Gastrocnemius medialis (tissue), 4 donors: ENCODE data around the gene E2F4. TPM values are rescaled to one million over a fixed set of nuclear protein-coding genes. Genes with fewer than 3 reads are reported as not detected.

Experiments used
- ATAC-seq, 2 donors: fragments of 150-250 bp; one replicate each; pipeline ENCODE4 v1.9.1; 2016
- DNase-seq, 2 donors: peaks; one replicate each; pipeline ENCODE4 v3.0.0-alpha.2; 2019
- H3K27ac ChIP-seq, 4 donors: fragments of 200-600 bp; sonication (generic); 1 replicate in 1 of 4; 2 replicates in 3 of 4; pipeline ENCODE4 v1.5.1; 2016 to 2018; ENCODE audit warnings: mild to moderate bottlenecking in 2 of 4, moderate library complexity in 1 of 4
- H3K27me3 ChIP-seq, 3 donors: fragments of 200-600 bp; sonication (generic) in 2 of 3; 1 replicate in 1 of 3; 2 replicates in 2 of 3; pipeline versions ENCODE4 v1.5.1 to v1.6.0; 2016 to 2019; ENCODE audit warnings: mild to moderate bottlenecking in 1 of 3, moderate library complexity in 1 of 3
- H3K36me3 ChIP-seq, 2 donors: fragments of 200-600 bp; sonication (generic) in 1 of 2; one replicate each; pipeline ENCODE4 v1.5.1; 2017 to 2018
- H3K4me1 ChIP-seq, 2 donors: fragments of 200-600 bp; sonication (generic) in 1 of 2; one replicate each; pipeline ENCODE4 v1.5.1; 2016 to 2017; ENCODE audit warnings: mild to moderate bottlenecking in 2 of 2
- H3K4me3 ChIP-seq, 4 donors: fragments of 200-600 bp; sonication (generic) in 3 of 4; 1 replicate in 1 of 4; 2 replicates in 3 of 4; pipeline ENCODE4 v1.5.1; 2016 to 2019; ENCODE audit warnings: mild to moderate bottlenecking in 2 of 4
- H3K9me3 ChIP-seq, 3 donors: fragments of 200-600 bp; sonication (generic) in 2 of 3; 1 replicate in 1 of 3; 2 replicates in 2 of 3; pipeline ENCODE4 v1.5.1; 2016 to 2019
- POLR2A ChIP-seq, 2 donors: fragments of 450-650 bp; IDR thresholded peaks; one replicate each; pipeline ENCODE4 v1.6.1; 2017; ENCODE audit warnings: antibody characterized with exemption in 2 of 2, mild to moderate bottlenecking in 2 of 2, moderate library complexity in 2 of 2
- in situ Hi-C, 4 donors: fragments of 200-750 bp; cut with MboI; loops; one replicate each; pipeline versions ENCODE4 v1.15.0 to v1.8.0; 2017; ENCODE audit warnings: low sequenced_read_pairs in 4 of 4
- intact Hi-C: fragments of 100-400 bp; cut with DNase I; formaldehyde crosslinking; loops from one replicate; pipeline ENCODE4 v1.15.1; 2023; ENCODE audit warnings: low total_unique reads
- total RNA-seq, 4 donors: library from RNA; depleted of rRNA; stranded (reverse); fragments of >200 nt; gene quantifications; one replicate each; pipeline versions ENCODE4 v1.1.0 to v1.2.3, GENCODE V29; 2016
- TF ChIP-seq, protein P1 (sequence below), 5 experiments: fragments of 450-650 bp in 3 of 5; fragments of 200-600 bp in 2 of 5; sonication (generic) in 2 of 5; IDR thresholded peaks in 4 of 5; conservative IDR thresholded peaks in 1 of 5; 1 replicate in 4 of 5; 2 replicates in 1 of 5; pipeline ENCODE4 v1.5.1; 2016 to 2019; ENCODE audit warnings: antibody characterized with exemption in 5 of 5, mild to moderate bottlenecking in 3 of 5, moderate library complexity in 3 of 5

The E2F4 gene
- total RNA-seq, 4 donors from 2014 or later: 67.8 to 114 (median 96.5) TPM

DNA sequence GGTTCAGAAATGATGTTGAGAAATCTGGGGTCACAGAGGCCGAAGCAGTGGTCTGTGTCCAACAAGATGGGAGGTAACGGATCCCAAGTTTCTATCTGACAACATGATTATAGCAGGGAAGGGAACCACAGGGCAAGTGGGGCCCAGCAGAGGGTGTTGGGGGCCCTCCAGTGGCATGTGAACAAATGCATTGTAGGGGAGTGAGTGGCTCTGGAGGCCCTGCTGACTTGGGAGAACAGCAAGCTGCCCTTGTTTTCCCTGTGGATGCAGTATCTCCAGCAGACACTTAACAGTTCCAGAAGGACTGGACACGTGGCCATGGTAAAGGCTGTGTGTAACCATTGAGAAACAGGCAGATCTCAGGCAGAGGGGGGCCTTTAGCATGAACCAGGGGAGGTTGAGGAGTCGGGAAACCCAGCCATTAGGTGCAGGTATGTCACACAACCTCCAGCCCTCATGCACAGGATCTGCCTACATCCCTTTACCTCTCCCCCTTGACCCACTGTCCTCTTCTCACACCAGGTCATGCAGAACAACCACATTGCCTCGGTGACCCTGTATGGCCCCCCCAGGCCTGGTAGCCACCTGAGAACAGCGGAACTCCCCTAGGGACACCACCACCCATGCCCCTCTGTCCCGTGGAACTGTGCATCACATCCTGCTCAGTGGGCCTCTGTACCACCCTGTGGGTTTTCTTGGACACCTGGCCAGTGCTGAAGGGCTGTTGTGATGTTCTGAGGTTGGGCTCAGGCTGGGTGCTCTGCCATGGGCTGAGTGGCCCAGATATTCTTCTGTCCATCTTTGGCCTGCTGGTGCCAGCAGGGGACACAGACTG, 45.2 kb upstream of the E2F4 start:
- Histone ChIP-seq H3K27me3 (peaks cover 3 to 12% (median 4%) of the 10 kb centered on the region in 3 donors), H3K9me3 (no peaks in the 10 kb centered on the region), H3K4me3 (no peak overlapping the region), H3K36me3 (peaks cover 0 to 71% of the 10 kb centered on the region in 2 donors), H3K4me1 (peaks cover 0 to 13% of the 10 kb centered on the region in 2 donors), H3K27ac (no peak overlapping the region)
- no peak for TF ChIP-seq POLR2A (IDR thresholded peaks at IDR 0.05)
- TF ChIP-seq, protein P1, sequence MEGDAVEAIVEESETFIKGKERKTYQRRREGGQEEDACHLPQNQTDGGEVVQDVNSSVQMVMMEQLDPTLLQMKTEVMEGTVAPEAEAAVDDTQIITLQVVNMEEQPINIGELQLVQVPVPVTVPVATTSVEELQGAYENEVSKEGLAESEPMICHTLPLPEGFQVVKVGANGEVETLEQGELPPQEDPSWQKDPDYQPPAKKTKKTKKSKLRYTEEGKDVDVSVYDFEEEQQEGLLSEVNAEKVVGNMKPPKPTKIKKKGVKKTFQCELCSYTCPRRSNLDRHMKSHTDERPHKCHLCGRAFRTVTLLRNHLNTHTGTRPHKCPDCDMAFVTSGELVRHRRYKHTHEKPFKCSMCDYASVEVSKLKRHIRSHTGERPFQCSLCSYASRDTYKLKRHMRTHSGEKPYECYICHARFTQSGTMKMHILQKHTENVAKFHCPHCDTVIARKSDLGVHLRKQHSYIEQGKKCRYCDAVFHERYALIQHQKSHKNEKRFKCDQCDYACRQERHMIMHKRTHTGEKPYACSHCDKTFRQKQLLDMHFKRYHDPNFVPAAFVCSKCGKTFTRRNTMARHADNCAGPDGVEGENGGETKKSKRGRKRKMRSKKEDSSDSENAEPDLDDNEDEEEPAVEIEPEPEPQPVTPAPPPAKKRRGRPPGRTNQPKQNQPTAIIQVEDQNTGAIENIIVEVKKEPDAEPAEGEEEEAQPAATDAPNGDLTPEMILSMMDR (IDR thresholded peaks at IDR 0.05 in 4 of 5, conservative IDR thresholded peaks at IDR 0.05 in 1 of 5): no peak
- DNase-seq (no peak), ATAC-seq (no peak)
- in situ Hi-C loops: no loop called here
- intact Hi-C loops: no loop called here

- Histone ChIP-seq H3K4me3 (no peak overlapping the region), H3K36me3 (peaks cover 0 to 62% of the 10 kb centered on the region in 2 donors), H3K9me3 (no peaks in the 10 kb centered on the region), H3K27me3 (peaks cover 3 to 12% (median 4%) of the 10 kb centered on the region in 3 donors), H3K4me1 (peaks cover 0 to 13% of the 10 kb centered on the region in 2 donors), H3K27ac (no peak overlapping the region)
- TF ChIP-seq, protein P1 (IDR thresholded peaks at IDR 0.05 in 4 of 5, conservative IDR thresholded peaks at IDR 0.05 in 1 of 5): no peak
- no peak for TF ChIP-seq POLR2A (IDR thresholded peaks at IDR 0.05)
- intact Hi-C loops: no loop called here
- in situ Hi-C loops: no loop called here
- DNase-seq: no peak
- ATAC-seq: no peak
These were observed 44.4 kb upstream of the E2F4 start for GRCh38 chr16:67147437-67148140.

DNA sequence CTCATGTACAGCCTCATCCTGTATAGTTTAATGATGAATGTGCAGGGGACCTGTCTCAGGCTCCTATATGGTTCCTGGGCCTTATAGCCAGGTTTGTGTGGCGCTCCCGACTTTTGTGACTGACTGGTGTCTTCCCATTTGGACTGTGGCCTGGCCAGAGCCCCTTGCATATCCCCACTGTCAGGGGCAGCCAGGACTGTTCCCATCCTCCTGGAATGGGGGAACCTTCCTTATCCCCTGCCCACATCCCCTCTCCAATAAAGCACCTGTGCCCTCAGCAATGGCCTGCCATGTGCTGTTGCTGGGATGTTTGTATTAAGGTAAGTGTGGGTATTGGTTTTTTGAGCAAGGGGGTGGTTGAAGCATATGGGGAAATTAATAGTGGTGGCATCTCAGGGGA, 43.7 kb upstream of the E2F4 start:
- H3K4me3 ChIP-seq: no peak overlapping the region
- DNase-seq (no peak), ATAC-seq (no peak)
- peaks cover 0 to 56% of the 10 kb centered on the region in 2 donors for H3K36me3 ChIP-seq
- no peaks in the 10 kb centered on the region for H3K9me3 ChIP-seq
- peaks cover 3 to 12% (median 4%) of the 10 kb centered on the region in 3 donors for H3K27me3 ChIP-seq
- TF ChIP-seq, protein P1 (IDR thresholded peaks at IDR 0.05 in 4 of 5, conservative IDR thresholded peaks at IDR 0.05 in 1 of 5): no peak
- no peak for TF ChIP-seq POLR2A (IDR thresholded peaks at IDR 0.05)
- in situ Hi-C loops: no loop called here
- H3K4me1 ChIP-seq: peaks cover 0 to 13% of the 10 kb centered on the region in 2 donors
- no peak overlapping the region for H3K27ac ChIP-seq
- intact Hi-C loops: no loop called here

DNA sequence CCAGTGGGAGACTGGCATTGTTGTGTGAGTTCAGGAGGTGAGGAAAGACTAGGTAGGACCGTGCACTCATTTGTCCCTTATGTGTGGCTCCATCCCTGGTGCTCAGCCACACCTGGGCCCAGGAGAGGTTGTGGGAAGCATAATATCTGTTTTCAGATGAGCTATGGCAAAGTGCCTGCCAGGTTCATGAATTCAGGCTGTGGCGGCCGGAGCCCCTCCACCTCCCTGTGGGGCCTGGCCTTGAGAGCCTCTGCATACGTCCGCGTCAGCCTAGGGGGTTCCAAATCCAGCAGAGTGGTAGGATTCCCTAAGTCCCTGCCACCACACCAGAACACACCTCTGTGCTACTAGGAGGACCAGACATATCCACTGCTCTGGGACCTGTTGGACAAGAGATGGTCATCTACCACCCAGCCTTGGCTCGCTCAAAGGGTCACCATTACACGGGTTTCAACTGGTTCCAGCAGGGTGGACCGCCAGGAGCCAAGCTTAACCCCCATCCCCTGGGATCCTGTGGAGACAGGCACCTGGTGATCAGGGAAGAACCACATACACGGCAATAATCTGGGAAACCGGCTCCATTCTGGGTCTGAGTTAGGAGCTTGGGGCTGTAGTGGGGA, 43.2 kb upstream of the E2F4 start:
- Histone ChIP-seq H3K36me3 (peaks cover 0 to 51% of the 10 kb centered on the region in 2 donors), H3K27ac (no peak overlapping the region), H3K27me3 (peaks cover 3 to 12% (median 4%) of the 10 kb centered on the region in 3 donors), H3K9me3 (no peaks in the 10 kb centered on the region), H3K4me3 (no peak overlapping the region), H3K4me1 (peaks cover 0 to 13% of the 10 kb centered on the region in 2 donors)
- DNase-seq (no peak), ATAC-seq (no peak)
- in situ Hi-C loops (no loop called here), intact Hi-C loops (no loop called here)
- no peak for TF ChIP-seq POLR2A (IDR thresholded peaks at IDR 0.05)
- TF ChIP-seq, protein P1 (IDR thresholded peaks at IDR 0.05 in 4 of 5, conservative IDR thresholded peaks at IDR 0.05 in 1 of 5): no peak
